ENCODE results near the gene SUSD5.
"Not testable (repeated sequence)": the region's sequence is repeated elsewhere in the genome, so short reads cannot be mapped to it uniquely, and the experiment has no call there.

The SUSD5 gene

GRCh38 chr3:33106854-33107253 is 111.8 kb downstream of the SUSD5 start:
- not testable (repeated sequence) for H3K27ac ChIP-seq (ENCODE audit: insufficient read depth, low read depth, low read length, poor library complexity, severe bottlenecking); H3K27me3 ChIP-seq (ENCODE audit: control insufficient read depth, insufficient read depth, low read length, poor library complexity, severe bottlenecking); H3K4me3 ChIP-seq (ENCODE audit: insufficient read depth, low read depth, low read length); H3K36me3 ChIP-seq (ENCODE audit: control insufficient read depth, insufficient read depth, low read length); H3K4me1 ChIP-seq (ENCODE audit: control insufficient read depth, insufficient read depth, low read length); H3K9me3 ChIP-seq (ENCODE audit: control insufficient read depth, low read length)
- WGBS, 2 experiments = 95 to 97% methylated on average over 2 of the region's 2 CpGs

- no peak overlapping the region for H3K4me3 ChIP-seq (ENCODE audit: insufficient read depth, low read depth, low read length)
- no peaks in the 10 kb centered on the region for H3K9me3 ChIP-seq (ENCODE audit: control insufficient read depth, low read length)
- 74 to 91% methylated on average over 3 of the region's 3 CpGs for WGBS, 2 experiments
- no peaks in the 10 kb centered on the region for H3K36me3 ChIP-seq (ENCODE audit: control insufficient read depth, insufficient read depth, low read length)
- no peaks in the 10 kb centered on the region for H3K27me3 ChIP-seq (ENCODE audit: control insufficient read depth, insufficient read depth, low read length, poor library complexity, severe bottlenecking)
- H3K27ac ChIP-seq (ENCODE audit: insufficient read depth, low read depth, low read length, poor library complexity, severe bottlenecking) = no peak overlapping the region
- no peaks in the 10 kb centered on the region for H3K4me1 ChIP-seq (ENCODE audit: control insufficient read depth, insufficient read depth, low read length)
These were observed 113.2 kb downstream of the SUSD5 start for GRCh38 chr3:33105341-33105948.

- Histone ChIP-seq H3K36me3 (ENCODE audit: control insufficient read depth, insufficient read depth, low read length) (no peaks in the 10 kb centered on the region), H3K9me3 (ENCODE audit: control insufficient read depth, low read length) (no peaks in the 10 kb centered on the region), H3K27me3 (ENCODE audit: control insufficient read depth, insufficient read depth, low read length, poor library complexity, severe bottlenecking) (no peaks in the 10 kb centered on the region), H3K27ac (ENCODE audit: insufficient read depth, low read depth, low read length, poor library complexity, severe bottlenecking) (no peak overlapping the region), H3K4me3 (ENCODE audit: insufficient read depth, low read depth, low read length) (no peak overlapping the region), H3K4me1 (ENCODE audit: control insufficient read depth, insufficient read depth, low read length) (no peaks in the 10 kb centered on the region)
- WGBS, 2 experiments = 92% methylated on average over 3 of the region's 3 CpGs
These were observed 113.8 kb downstream of the SUSD5 start for GRCh38 chr3:33104803-33105202.

- no peak overlapping the region for H3K4me3 ChIP-seq (ENCODE audit: insufficient read depth, low read depth, low read length)
- no peak overlapping the region for H3K27ac ChIP-seq (ENCODE audit: insufficient read depth, low read depth, low read length, poor library complexity, severe bottlenecking)
- no peaks in the 10 kb centered on the region for H3K4me1 ChIP-seq (ENCODE audit: control insufficient read depth, insufficient read depth, low read length)
- H3K36me3 ChIP-seq (ENCODE audit: control insufficient read depth, insufficient read depth, low read length) = no peaks in the 10 kb centered on the region
- H3K9me3 ChIP-seq (ENCODE audit: control insufficient read depth, low read length) = no peaks in the 10 kb centered on the region
- H3K27me3 ChIP-seq (ENCODE audit: control insufficient read depth, insufficient read depth, low read length, poor library complexity, severe bottlenecking) = no peaks in the 10 kb centered on the region
- WGBS, 2 experiments = 93% methylated on average over 3 of the region's 3 CpGs
These were observed 115.1 kb downstream of the SUSD5 start for GRCh38 chr3:33103480-33103879.

- Histone ChIP-seq H3K9me3 (ENCODE audit: control insufficient read depth, low read length) (no peaks in the 10 kb centered on the region), H3K4me3 (ENCODE audit: insufficient read depth, low read depth, low read length) (no peak overlapping the region), H3K36me3 (ENCODE audit: control insufficient read depth, insufficient read depth, low read length) (no peaks in the 10 kb centered on the region), H3K27ac (ENCODE audit: insufficient read depth, low read depth, low read length, poor library complexity, severe bottlenecking) (no peak overlapping the region), H3K27me3 (ENCODE audit: control insufficient read depth, insufficient read depth, low read length, poor library complexity, severe bottlenecking) (no peaks in the 10 kb centered on the region), H3K4me1 (ENCODE audit: control insufficient read depth, insufficient read depth, low read length) (no peaks in the 10 kb centered on the region)
- 93 to 95% methylated on average over 3 of the region's 3 CpGs for WGBS, 2 experiments
These were observed 115.6 kb downstream of the SUSD5 start for GRCh38 chr3:33103034-33103433.

- H3K4me1 ChIP-seq (ENCODE audit: control insufficient read depth, insufficient read depth, low read length) = peaks cover 8% of the 10 kb centered on the region
- no peaks in the 10 kb centered on the region for H3K27me3 ChIP-seq (ENCODE audit: control insufficient read depth, insufficient read depth, low read length, poor library complexity, severe bottlenecking)
- no peaks in the 10 kb centered on the region for H3K9me3 ChIP-seq (ENCODE audit: control insufficient read depth, low read length)
- H3K27ac ChIP-seq (ENCODE audit: insufficient read depth, low read depth, low read length, poor library complexity, severe bottlenecking) = no peak overlapping the region
- H3K4me3 ChIP-seq (ENCODE audit: insufficient read depth, low read depth, low read length) = no peak overlapping the region
- H3K36me3 ChIP-seq (ENCODE audit: control insufficient read depth, insufficient read depth, low read length) = no peaks in the 10 kb centered on the region
- 76 to 79% methylated on average over 2 of the region's 2 CpGs for WGBS, 2 experiments
These were observed 118.4 kb downstream of the SUSD5 start for GRCh38 chr3:33100229-33100628.

Data from ectodermal cell (in vitro differentiated cells).